Jurkat, Clone E6-1 (cell line): Measurements from ENCODE around the gene SPIN1.

Experiments
- DNase-seq: peaks from one replicate; pipeline ENCODE4 v3.0.0-alpha.2; 2011; ENCODE audit warnings: low read depth, low spot score
- H3K4me3 ChIP-seq: 2 replicates; pipeline ENCODE4 v1.5.1; 2011; ENCODE audit warnings: mild to moderate bottlenecking, low read length, control low read depth, moderate library complexity

The SPIN1 gene

DNA sequence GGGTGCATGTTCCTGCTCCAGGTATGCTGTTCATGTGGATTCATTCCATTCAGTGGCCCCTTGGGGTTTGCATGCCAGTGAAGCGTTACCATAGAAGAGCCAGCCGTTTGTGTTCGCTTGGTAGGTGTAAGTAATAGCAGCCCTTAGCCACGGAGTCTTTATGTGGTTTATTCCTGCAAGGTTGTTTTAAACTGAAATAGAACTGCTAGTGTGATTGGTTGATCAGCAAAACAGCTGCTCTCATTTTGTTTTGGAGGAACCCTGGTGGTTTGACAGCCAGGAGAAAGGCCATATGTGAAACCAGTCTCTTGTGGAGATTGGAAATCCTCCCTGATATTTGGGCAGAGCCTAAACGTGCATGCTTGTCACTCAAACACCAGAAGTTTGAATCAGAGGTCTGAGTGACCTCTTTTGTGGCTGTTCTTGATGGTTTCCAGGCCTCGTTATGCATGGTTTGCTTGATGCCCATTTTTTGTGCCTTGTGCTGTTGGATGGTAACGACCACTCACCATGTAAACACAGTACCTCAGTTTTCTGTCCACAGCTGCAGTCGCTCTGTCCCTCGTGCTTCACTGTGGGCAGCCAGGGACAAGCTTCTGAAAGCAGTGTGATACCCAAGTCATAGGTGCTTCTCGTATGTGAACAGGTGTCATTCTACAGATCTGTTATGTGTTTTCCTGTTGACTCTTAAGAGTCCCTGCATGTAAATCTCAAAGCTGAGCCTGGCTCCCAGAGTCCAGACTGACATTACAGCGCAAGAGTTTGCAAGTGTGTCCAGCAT is 88.4 kb downstream of the SPIN1 start:
- H3K4me3 ChIP-seq, result no peak overlapping the region
- peak; percentile 80 for DNase-seq

DNA sequence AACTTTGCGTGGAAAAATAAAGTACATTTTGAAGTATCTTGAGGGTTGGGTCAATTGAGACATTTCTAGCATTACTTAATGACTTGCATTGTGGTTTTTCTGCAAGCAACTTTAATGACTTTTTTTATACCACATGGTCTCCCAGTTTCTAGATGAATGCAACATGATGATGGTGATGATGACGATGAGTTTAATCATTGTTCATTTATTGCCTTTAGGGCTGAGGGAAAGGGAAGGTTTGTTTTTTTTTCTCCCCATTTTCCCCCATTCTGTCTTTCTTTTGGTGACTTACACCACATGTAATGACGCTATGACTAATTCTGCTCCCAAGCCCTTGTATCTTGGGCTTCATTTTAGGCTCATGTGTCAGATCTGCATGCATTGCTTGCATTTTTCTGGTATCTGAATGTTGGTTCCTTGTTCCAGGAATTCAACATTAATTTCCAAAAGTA is 89.1 kb downstream of the SPIN1 start:
- DNase-seq, result no peak
- no peak overlapping the region for H3K4me3 ChIP-seq

- H3K4me3 ChIP-seq, result no peak overlapping the region
- no peak for DNase-seq
Observed at GRCh38 chr9:88478246-88478645, 90.0 kb downstream of the SPIN1 start.

DNA sequence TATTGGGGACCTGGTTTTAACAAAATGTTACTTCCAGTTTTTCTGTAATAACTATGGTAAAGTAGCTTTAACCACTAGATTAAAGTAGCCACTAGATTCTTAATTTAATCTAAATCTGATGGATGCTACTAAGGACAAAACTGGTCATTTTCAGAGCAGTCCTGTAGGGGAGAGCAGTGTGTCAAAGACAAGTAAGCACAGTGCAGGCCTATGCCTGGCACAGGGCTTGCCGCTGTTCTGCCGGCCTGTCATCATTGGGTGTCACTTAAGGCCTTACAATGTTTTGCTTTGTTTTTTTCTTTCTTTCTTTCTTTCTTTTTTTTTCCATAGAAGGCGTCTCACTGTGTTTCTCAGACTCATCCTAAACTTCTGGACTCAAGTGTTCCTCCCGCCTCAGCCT is 93.7 kb downstream of the SPIN1 start:
- H3K4me3 ChIP-seq, result no peak overlapping the region
- DNase-seq, result no peak

DNA sequence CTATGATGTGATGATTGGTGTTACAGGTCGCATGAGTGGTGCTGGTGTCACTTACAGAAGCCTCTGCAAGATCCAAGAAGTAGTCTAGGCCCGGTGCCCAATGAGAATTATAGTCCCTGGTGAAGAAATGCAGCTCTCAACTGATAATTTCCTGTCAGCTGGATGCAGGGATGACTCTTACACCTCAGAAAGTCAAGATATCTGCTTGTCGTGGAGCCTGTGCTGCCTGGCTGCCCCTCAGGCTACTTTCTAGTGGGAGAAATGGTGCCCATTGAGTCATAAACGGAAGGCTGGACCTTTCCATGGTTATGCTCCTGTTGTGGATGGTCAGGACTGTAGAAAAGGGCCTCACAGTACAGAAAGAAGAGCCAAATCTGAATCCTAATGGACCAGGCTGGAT is 99.9 kb downstream of the SPIN1 start:
- no peak for DNase-seq
- H3K4me3 ChIP-seq, result no peak overlapping the region

DNA sequence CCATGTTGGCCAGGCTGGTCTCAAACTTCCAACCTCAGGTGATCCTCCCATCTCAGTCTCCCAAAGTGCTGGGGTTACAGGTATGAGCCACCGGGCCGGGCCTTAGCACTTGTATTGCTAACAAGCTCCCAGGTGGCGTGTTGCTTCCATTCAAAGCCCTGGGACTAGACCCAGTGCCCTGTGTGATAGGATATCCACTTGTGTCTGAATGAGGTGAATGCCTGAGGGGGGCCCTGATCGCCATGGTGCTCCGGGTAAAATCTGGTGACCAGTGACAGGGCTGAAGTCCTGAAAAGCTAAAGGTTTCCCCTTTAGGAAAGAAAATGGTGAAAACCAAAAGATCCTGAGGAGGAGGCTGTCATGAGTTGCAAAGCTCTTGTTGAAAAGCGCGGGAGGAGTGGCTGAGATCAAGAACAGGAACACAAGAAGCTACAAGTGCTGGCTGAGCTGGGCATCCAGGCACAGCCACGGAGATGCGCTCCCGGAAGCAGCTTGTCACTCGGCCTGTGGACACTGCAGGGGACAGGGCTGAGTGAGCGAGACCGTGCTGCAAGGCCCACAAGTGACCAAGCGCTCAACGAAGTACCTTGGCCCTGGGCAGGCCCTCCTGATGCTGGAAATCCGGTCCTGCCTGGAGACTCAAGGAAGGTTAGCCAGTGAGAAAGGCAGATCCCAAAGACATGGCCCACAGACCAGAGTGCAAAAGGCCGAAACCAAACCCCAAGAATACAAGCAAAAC is 106.9 kb downstream of the SPIN1 start:
- no peak for DNase-seq
- no peak overlapping the region for H3K4me3 ChIP-seq

GRCh38 chr9:88497224-88497623 is 109.0 kb downstream of the SPIN1 start:
- DNase-seq, result no peak

GRCh38 chr9:88498880-88499279 is 110.6 kb downstream of the SPIN1 start:
- DNase-seq, result no peak
- H3K4me3 ChIP-seq, result no peak overlapping the region

More at GRCh38 chr9:88497224-88497623, 109.0 kb downstream of the SPIN1 start:
- no peak overlapping the region for H3K4me3 ChIP-seq

DNA sequence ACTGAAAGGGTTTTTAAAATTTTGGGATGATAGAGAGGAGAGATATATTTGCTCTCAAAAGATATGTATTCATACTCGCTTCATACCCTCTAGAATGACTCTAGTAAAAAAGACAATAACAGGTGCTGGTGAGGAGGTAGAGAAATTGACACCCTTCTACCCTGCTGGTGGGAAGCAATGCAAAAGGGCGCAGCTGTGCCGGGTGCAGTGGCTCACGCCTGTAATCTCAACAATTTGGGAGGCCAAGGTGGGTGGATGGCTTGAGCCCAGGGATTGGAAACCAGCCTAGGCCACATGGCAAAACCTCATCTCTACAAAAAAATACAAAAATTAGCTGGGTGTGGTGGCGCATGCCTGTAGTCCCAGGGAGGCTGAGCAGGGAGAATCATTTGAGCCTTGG is 112.8 kb downstream of the SPIN1 start:
- H3K4me3 ChIP-seq, result no peak overlapping the region
- no peak for DNase-seq

GRCh38 chr9:88502552-88503034 is 114.3 kb downstream of the SPIN1 start:
- H3K4me3 ChIP-seq, result no peak overlapping the region
- DNase-seq, result no peak

GRCh38 chr9:88503081-88503844 is 115.0 kb downstream of the SPIN1 start:
- no peak overlapping the region for H3K4me3 ChIP-seq
- no peak for DNase-seq

- H3K4me3 ChIP-seq, result no peak overlapping the region
- DNase-seq, result no peak
Observed at GRCh38 chr9:88503845-88504764, 115.9 kb downstream of the SPIN1 start.

DNA sequence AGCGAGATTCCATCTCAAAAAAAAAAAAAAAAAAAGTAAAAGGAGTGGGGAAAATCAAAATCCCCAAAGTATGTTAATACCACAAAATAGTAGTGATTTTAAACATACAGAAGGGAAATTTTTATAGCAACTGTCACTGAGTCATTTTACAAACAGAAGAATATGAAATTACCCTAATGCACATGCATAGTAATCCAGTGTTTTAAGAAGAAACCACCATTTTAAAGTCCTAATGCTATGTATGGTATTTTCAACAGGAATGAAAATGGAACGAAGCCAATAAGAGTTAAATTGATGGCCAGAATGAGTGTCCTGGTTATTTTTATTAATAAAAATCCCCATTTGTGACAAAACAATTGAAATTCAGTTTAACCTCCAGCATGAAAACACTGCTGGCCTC is 120.1 kb downstream of the SPIN1 start:
- DNase-seq, result no peak
- no peak overlapping the region for H3K4me3 ChIP-seq

DNA sequence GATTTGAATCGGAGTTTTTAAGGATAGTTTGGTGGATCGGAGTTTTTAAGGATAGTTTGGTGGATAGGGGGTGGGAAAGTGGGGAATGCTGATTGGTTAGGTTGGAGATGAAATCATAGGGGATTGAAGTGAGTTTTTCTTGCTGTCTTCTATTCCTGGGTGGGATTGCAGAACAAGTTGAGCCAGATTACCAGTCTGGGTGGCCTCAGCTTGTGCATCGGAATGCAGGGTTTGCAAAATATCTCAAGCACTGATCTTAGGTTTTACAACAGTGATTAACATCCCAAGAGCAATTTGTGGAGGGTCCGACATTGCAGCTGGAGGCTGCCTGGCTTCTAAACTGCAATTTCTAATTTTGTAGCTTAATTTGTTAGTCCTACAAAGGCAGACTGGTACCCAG is 123.7 kb downstream of the SPIN1 start:
- no peak overlapping the region for H3K4me3 ChIP-seq
- no peak for DNase-seq

DNA sequence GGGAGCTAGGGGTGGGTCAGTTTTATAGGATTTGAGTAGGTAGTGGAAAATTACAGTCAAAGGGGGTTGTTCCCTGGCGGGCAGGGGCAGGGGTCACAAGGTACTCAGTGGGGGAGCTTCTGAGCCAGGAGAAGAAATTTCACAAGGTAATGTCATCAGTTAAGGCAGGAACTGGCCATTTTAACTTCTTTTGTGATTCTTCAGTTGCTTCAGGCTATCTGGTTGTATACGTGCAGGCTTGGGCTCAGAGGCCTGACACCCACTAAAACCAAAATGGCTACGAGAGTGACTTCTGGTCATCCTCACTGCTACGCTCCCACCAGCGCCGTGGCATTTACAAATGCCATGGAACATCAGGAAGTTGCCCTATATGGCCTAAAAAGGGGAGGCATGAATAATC is 126.0 kb downstream of the SPIN1 start:
- H3K4me3 ChIP-seq, result no peak overlapping the region
- DNase-seq, result no peak

GRCh38 chr9:88521308-88521707 is 133.1 kb downstream of the SPIN1 start:
- DNase-seq, result no peak
- no peak overlapping the region for H3K4me3 ChIP-seq

DNA sequence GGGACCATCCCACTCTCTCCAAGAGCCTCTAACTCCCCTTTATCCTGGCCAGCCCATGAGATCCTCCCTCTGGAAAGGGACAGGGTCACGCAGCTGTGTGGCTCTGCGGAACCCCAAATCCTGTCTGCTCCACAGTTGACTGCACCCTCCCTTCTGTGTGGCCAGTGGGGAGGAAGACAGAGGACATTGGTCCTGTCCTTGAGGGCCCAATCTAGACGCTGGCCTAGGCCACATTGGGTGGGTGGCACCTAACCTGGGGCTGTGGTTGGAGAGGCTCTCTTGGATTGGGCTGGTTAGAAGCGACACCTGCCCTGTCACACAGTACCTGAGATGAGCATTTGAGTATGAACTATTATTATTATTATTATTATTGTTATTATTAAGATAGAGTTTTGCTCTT is 134.1 kb downstream of the SPIN1 start:
- no peak overlapping the region for H3K4me3 ChIP-seq
- DNase-seq, result no peak

- H3K4me3 ChIP-seq, result no peak overlapping the region
- no peak for DNase-seq
Observed at GRCh38 chr9:88523056-88523455, 134.8 kb downstream of the SPIN1 start.

DNA sequence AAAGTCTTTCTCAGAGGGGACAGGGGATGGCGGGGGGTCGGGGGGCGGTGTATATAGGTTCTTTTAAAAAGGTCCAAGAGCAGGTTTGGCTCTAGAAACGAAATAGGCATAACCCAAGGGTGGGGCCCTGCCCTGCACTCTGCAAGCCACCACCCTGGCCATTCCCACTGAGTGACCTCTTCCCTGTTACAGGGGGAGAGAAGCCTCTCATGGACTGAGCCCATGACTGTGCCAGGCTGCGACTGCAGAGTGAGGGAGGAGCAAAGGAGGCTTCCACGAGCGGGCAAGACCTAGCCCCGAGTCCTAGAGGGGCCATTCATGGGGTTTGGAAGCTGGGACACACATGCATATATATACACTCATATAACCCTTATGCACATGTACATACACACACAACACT is 136.7 kb downstream of the SPIN1 start:
- no peak overlapping the region for H3K4me3 ChIP-seq
- no peak for DNase-seq
